Thyroid gland (tissue), 4 donors: ENCODE results near the gene CBX1.

Experiments used
- POLR2A ChIP-seq, 2 donors: fragments of 450-650 bp; IDR thresholded peaks; one replicate each; pipeline ENCODE4 v1.6.1; 2017; ENCODE audit warnings: antibody characterized with exemption in 2 of 2, mild to moderate bottlenecking in 2 of 2, moderate library complexity in 1 of 2
- TF ChIP-seq, protein P1 (sequence below), 6 experiments: fragments of 200-600 bp in 3 of 6; fragments of 450-650 bp in 3 of 6; sonication (generic) in 3 of 6; IDR thresholded peaks; one replicate each; pipeline ENCODE4 v1.5.1; 2016 to 2019; ENCODE audit warnings: antibody characterized with exemption in 6 of 6, mild to moderate bottlenecking in 2 of 6, inconsistent platforms in 1 of 6, moderate library complexity in 1 of 6

DNA sequence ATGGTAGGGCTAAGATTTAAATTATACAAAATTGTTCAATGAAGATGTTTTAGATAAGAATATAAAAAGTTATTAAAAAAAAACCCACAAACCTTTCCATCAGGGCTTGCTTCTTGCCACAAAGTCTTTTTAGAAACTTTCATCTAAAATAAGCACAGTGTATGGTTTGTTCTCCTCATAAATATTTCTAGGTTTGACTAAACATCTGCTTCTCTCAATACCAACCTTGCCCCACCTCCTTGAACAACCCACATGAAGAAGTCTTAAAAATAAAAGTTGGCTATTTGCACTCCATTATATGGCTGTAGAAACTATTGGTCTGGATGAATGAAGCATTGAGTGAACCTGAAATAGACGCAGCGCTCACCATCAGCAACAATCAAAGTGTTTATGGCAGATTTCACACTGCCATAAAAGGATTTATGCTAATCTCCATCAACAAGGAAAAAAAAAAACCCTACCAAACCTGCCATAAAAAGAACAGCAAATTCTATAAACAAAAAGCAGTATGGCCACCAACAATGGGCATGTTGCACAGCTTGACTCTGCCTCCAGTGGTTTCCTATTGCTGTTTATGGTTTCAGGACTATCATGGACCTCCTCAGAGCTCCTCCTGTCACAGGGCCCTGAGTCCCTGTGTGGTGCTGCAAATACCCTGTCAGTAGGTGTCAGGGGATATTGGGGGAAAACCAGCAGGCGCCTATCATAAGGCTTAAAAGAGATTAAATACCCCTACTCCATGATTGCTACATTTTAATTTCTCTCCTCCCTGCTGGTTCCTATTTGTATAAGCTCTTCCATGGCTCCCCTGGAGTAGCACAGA, 43.9 kb upstream of the CBX1 start:
- TF ChIP-seq, protein P1, sequence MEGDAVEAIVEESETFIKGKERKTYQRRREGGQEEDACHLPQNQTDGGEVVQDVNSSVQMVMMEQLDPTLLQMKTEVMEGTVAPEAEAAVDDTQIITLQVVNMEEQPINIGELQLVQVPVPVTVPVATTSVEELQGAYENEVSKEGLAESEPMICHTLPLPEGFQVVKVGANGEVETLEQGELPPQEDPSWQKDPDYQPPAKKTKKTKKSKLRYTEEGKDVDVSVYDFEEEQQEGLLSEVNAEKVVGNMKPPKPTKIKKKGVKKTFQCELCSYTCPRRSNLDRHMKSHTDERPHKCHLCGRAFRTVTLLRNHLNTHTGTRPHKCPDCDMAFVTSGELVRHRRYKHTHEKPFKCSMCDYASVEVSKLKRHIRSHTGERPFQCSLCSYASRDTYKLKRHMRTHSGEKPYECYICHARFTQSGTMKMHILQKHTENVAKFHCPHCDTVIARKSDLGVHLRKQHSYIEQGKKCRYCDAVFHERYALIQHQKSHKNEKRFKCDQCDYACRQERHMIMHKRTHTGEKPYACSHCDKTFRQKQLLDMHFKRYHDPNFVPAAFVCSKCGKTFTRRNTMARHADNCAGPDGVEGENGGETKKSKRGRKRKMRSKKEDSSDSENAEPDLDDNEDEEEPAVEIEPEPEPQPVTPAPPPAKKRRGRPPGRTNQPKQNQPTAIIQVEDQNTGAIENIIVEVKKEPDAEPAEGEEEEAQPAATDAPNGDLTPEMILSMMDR (IDR thresholded peaks at IDR 0.05), result no peak
- TF ChIP-seq POLR2A (IDR thresholded peaks at IDR 0.05), result no peak
